HUDEP-2 (cell line): ENCODE measurements around the gene FBXW2.
A peak's percentile ranks its signal among the peaks of the same experiment; 100 is the strongest.
"Not testable (repeated sequence)": the region's sequence is repeated elsewhere in the genome, so short reads cannot be mapped to it uniquely, and the experiment has no call there.

ENCODE experiments used
- DNase-seq, 76 experiments: peaks; one replicate each; lab custom pipeline; 2025; ENCODE audit not compliant: unreplicated experiment in 76 of 76; lab: John Stamatoyannopoulos, UW

The FBXW2 gene

DNA sequence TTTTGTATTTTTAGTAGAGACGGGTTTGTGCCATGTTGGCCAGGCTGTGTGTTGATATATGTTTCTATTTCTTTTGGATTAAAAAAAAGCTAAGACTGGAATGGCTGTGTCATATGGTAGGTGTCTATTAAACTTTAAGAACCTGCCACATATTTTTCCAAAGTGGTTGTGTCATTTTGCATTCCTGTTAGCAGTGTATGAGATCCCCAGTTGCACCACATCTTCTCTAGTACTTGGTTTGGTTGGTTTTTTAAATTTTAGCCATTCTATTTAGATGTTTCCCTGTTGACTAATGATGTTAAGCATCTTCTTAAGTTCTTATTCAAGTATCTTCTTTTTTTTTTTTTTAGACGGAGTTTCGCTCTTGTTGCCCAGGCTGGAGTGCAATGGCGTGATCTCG is 42.8 kb downstream of the FBXW2 start:
- DNase-seq = no peak

DNA sequence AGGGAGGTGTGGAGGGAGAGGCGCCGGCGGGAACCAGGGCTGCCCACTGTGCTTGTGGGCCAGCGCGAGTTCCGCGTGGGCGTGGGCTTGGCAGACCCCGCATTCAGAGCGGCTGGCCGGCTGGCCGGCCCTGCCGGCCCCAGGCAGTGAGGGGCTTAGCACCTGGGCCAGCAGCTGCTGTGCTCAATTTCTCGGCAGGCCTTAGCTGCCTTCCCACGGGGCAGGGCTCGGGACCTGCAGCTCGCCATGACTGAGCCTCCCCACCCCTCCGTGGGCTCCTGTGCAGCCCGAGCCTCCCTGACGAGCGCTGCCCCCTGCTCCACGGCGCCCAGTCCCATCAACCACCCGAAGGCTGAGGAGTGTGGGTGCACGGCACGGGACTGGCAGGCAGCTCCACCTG is 46.9 kb downstream of the FBXW2 start:
- not testable (repeated sequence) for DNase-seq

DNA sequence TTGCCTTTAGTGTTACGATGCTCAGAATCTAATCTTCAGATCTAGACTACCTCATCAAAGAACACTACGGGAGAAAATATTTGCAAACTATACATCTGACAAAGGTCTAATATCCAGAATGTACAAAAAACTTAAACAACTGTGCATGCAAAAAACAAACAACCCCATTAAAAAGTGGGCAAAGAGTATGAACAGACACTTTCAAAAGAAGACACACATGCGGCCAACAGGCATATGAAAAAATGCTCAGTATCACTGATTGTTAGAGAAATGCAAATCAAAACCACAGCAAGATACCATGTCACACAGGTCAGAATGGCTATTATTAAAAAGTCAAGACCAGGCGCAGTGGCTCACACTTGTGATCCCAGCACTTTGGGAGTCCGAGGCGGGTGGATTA is 47.9 kb downstream of the FBXW2 start:
- DNase-seq = no peak

DNA sequence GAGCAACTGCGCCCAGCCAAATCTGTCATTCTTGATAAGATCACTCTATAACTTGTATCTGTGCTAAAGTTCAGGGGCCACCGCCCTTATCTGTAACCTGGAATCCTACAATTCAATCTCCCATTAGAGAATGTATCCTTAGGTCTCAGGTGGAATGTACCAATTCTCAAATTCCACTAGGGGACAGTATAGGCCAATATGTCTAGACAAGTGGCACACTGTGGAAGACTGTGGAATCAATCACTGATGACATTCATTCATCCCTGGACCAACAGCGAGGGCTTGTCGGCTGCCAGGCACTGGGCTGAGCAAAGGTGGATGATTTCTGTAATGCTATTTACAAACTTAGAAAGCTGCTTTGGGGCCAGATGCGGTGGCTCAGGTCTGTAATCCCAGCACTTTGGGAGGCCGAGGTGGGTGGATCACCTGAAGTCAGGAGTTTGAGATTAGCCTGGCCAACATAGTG is 50.2 kb downstream of the FBXW2 start:
- DNase-seq = peak in 24 of 76 experiments; percentile 8 to 62 (median 34)

DNA sequence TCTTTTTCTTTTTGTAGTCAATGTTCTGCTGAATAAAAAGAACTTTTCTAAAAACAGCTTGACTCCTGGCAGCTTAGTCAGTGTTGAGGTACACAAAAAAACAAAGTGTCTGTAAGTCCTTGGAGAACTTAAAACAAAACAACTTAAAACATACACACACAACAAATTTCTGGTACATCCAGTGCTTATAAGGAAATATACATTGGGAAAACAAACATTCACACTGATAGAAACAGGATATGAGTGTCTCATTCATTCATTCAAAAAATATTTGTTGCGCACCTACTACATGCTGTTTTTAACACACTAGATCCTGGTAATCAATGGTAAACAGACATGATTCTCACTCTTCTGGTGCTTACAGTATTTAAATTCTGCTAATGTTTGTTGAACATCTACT is 51.5 kb downstream of the FBXW2 start:
- no peak for DNase-seq

DNA sequence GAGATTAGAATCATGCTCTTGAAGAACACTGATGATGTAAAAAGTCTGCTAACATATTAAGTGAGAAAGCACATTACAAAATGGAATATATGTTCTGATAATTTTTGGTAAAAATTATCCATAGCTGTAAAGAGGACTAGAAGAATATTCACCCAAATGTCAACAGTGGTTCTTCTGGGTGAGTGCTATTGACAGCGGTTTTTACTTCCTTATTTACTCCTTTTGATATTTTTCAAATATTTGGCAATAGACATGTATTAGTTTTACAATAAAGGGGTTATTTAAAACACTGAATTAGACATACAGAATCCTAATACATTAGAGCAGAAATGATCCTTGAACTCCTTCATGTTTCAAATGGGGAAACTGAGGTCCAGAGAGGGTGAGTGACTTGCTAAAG is 52.0 kb downstream of the FBXW2 start:
- DNase-seq = no peak

DNA sequence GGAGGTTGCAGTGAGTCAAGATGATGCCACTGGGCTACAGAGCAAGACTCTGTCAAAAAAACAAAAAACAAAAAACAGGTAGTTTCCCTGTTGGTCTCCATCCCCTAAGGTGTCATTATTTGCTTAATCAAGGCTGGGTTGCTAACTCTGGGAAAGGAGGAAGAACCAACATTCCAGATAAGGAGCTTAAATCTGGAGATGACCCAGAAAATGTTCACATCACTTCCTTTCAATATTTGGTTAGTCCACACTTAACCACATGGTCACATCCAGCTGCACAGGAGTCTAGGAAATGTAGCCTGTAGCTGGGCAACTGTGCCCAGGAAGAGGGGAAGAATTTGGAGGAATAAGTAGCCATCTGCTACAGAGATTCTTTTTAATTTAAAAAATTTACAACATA is 53.1 kb downstream of the FBXW2 start:
- DNase-seq = no peak

DNA sequence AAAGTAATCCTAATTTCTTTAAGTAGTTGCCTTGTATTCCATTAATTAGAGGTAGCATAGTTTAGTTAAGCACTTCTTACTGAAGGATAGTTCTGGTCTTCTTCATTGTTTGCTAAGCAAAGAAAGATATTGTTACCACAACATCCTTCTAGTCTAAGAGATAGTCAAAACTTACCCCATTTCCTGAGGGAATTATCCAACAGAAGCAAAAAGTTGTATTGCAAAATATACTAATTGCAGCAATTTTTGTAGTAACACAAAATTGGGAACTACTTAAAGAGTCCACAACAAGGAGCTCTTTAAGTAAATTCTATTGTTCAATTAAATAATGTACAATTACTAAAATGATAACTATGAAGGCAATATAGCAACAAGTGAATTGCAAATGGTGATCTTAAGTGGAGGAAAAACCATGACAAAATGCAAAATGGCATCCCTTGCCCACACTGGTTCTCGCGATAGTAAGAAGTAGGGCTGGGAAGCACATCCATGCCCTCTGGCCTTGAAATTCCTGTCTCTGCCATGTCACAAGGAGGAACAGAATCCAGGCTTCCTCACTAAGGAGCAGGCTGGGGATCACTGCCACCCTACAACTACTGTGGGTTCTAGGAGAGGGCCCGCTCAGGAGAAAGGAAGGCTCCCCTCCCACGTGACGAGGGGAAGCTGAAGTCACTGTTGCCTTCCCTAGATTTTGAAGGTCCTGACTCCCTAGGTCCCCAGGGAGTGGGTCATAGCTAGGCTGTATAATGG is 55.6 kb downstream of the FBXW2 start:
- no peak for DNase-seq

DNA sequence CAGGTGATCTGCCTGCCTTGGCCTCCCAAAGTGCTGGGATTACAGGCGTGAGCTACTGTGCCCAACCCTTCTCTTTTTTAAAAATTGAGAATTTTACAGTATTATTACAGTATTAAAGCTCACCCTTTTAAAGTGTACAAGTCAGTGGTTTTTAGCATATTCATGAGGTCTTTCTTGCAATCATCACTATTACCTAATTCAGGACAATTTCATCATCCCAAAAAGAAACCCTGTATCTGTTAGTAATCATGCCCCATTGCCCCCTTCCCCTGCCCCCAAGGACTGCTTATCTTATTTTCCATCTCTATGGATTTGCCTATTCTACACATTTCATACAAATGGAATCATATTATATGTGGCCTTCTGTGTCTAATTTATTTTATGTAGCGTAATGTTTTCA is 56.3 kb downstream of the FBXW2 start:
- DNase-seq = no peak

DNA sequence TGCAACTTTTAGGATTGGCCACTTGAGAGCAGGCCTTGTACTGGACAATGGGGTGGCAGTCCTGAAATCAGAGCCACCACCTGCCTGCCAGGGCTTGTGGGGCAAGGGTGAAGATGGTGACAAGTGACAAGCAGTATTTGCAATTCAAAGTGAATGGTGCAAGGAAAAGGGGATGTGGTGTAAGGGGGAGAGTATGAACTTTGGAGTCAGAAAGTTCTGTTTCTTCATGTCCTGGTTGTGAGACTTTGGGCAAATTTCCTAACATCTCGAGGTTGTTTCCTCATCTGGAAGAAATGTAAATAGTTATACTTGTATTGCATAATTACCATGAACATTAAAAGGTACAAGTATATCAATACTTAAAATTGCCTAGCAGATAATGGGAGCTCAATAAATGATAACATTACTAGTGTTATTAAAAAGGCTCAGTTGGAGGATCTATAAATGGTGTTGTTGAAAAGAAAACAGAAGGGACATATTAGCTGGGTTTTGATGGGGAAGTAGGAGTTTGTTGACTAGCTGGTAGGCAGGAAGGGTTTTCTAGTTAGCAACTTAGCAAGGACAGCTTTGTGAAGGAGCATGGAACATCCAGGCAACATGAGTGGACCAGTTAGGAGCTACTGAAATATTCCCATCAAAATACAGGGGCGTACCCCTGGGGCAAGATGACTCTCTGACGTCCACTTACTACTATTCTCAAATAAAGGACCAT is 57.6 kb downstream of the FBXW2 start:
- DNase-seq = no peak

DNA sequence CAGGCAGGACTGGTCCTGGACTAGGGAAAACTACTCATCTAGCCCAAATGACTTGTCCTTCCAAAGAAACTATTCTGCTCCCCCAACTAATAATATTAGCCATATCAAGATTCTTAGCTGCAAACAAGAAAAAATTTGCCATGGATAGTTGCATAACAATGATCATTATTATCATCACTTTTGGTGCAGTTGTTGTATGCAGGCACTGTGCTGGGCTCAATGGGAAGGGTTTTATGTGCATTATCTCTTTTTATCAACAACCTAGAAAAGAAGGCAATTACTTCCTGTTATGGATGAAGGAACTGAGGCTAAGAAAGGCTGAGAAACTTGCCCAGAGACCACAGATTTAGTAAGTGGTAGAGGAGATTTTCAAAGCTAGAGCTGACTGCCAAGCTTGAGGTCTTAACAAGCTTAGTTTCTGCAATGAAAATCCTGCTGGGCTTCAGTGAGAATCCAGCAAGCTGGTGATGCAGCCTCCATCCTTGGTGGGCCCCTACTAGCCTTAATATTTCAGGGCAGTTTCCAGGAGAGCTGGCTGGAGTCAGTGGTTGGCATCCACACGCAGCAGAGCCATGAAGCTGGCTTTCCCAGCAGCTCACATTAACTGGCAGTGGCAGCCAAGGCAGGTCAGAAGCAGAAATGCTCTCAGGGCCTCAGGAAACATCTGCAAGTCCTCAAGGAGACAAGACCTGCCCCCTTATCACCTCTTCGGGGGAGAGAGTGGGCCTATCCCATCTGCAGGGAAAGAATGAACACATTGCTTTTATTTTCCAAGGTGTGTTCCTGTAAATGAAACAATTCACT is 58.4 kb downstream of the FBXW2 start:
- no peak for DNase-seq

DNA sequence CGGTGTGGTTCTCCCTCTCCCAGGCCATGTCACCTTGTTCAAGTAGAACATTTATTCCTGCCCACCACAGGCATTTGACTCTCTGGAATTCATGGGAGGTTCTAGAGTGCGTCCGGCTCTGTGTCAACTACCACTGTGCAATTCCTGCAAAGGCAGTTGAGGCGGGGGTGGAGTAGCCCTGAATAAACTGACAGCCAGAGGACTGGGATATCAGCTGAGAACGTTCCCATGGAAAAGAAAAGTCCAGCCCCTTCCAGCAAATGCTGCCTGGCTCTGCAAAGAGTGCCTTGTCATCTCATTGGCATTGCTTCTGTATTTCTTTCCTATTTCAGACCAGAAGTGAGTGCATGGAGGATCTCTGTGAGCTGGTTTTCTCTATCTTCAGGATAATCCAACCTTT is 60.0 kb downstream of the FBXW2 start:
- no peak for DNase-seq

DNA sequence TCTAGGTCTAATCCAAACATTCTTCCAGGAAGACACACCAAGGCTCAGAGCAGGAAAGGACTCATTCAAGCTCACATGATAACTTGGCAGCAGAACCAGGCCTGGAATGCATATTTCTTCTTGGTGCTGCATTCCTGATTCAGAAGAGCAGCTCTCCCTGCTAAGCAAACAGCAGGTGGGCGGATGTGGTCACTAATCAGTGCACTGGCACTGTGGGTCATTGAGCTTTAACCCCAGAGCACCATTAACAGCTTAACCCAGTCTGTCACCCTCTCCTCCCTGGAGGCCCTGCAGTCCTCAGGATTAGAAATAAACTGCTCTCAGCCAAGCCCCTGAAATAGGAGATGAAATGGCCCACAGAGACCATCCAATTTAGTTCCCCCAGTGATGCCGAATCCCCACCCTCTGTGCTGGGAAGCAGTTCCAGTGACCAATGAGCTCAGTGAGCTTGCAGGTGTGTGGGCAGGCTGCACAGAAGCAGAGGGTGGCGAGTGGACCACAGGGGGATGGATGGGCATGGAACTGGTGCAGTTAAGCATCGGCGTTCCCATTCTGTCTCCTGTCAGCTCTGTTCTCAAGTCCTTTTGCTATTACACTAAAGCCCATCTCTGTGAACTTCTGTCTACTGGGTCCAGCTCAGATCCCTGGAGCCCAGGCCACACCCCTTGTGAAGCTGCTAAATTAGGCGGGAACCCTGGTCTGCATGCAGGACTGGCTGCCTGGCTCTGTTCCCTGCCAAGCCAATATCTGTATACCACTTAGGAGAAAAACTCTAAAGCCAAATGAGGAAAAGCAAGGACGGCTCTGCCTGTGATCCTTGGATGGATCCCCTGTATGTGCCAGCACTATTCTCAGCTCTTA is 62.3 kb downstream of the FBXW2 start:
- no peak for DNase-seq

DNA sequence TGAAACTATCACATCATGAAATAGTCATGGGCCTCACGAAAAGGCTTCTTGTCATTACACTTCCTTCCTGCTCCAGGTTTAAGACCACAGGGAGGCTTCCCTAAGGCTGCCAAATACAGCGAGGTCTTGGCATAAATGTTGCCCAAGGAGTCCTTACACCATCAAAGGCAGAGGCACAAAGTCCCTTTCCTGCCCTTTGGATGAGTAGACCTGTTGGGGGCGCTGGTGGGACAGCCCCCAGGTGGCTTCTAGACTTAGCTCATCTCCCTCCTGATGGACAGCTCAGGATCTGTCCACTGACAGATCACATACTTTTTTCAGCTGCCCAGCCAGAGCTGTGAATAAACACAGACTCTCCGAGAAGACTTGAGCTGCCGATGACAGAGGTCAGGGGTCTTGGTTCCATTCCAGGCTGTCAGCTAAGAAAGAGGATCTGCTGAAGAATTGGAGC is 63.4 kb downstream of the FBXW2 start:
- DNase-seq = no peak

DNA sequence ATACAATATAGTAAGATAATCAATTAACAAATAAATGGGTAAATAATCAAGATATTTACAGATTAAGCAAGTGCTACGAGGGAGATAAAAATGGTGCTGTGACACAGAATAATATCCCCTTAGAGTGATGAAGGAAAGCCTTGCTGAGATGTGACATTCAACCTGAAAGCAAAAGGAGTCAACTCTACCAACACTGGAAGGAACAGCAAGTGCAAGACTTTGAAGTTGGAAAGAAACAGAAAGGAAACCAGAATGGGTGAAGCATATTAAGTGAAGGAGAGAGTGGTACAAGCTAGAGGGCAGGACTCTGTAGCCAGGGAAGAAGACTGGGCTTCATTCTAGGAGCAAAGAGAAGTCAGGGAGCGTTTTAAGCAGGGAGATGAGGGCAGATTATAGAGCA is 66.7 kb downstream of the FBXW2 start:
- no peak for DNase-seq

DNA sequence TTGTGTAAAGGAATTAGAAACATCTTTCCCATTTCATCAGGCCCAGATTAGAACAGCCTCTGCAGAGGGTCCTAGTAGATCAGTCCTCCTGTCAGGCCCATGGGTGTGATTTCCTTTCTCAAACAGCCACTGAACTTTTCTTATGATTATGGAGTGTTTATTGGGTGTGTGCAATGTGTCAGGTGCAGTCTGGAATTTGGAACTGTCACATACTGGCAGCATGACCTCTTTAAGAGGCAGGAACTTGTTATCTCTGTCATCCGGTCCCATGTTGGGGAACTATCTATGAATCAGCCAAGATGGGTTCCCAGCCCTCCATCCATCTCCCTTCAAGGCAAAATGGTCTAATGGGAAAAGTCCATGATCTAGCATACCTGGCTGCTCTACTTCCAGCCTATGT is 67.3 kb downstream of the FBXW2 start:
- DNase-seq = no peak

DNA sequence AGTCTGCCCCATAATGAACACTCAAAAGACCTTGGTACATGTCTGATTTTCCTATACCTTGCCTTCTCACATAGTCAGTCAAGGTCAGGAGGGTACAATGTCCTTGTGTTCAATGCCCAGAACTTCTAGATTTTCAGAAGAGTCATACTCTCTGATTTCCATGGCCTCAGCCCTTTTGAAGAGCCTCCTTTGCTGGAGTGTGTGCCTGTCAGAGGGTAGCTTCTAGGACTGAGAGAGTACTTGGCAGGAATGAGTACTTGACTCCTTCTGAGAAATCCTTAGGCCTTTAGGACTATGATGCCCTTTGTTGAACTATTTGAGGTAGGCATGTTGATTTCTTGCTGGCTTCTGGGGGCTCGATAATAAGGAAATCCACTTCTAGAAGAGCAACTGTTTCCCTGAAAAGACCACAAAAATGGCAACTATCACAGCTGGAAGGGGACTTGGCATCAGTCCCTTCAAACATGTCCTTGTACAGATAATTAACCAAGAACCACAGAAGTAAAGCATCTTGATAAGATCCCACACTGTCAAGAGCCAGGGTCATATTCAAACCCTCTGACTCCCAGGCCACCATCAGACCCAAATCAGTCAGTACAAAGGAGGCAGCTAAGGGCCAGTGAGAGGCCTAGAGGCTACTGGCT is 68.3 kb downstream of the FBXW2 start:
- peak in 16 of 76 experiments; percentile 3 to 61 (median 28) for DNase-seq

DNA sequence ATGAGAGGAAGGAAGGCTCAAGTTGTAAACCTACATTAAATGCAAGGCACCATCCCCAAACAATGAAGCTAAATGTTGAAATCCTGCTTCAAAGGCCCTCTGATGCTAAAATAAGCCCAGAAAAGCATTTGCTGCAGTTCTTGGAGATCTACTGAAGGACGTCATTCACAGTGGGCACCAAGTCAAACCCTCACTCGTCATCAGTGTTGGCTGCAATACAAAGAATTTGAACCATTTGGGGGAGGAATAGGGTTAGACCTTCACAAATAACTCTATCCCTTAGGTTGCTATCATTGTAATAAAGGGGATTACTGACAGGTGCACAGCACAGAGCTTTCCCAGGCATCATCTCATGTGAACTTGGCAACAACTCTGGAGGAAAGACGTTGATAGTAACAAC is 69.7 kb downstream of the FBXW2 start:
- no peak for DNase-seq

DNA sequence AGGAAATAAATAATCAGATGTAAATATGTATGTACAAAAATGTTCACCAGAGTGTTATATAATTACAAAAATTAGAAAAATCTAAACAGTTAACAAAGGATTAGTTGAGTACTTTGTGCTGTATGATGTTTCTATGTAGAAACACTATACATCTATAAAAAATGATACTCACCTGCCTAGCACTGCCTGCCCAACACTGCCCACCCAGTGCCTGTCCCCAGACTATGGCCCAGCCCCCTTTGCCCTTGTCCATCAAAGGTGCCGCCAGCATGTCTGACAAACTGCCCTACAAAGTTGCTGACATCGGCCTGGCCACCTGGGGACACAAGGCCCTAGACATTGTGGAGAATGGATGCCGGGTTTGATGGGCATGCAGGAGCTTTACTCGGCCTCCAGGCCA is 72.8 kb downstream of the FBXW2 start:
- no peak for DNase-seq

DNA sequence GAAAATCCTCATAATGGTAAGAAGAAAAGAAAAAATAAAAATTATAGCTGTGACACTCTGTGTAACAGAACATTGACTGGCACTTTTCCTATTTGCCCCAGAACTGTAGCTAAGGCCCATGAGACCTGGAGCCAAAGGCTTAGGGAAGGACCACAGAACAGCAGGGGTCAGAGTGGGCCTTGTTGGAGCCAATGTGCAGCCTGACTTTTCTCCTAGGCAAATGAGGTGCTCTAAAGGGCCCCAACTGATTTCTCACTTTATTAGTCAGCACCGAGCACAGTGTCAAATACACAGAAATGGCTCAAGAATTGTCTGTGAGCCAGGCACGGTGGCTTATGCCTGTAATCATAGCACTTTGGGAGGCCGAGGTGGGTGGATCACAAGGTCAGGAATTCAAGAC is 74.9 kb downstream of the FBXW2 start:
- DNase-seq = no peak
